Upper lobe of right lung (tissue), 1 donor: Measurements from ENCODE around the gene ABO. TPM values are rescaled to one million over a fixed set of nuclear protein-coding genes. Genes with fewer than 3 reads are reported as not detected.
"Not testable (repeated sequence)": the region's sequence is repeated elsewhere in the genome, so short reads cannot be mapped to it uniquely, and the experiment has no call there.

ENCODE experiments used
- ATAC-seq: fragments of 200-7000 bp; cut with Tn5 transposase; one replicate; pipeline ENCODE4 v1.9.1; 2020; ENCODE audit warnings: mild to moderate bottlenecking, moderate library complexity
- DNase-seq: peaks from one replicate; pipeline ENCODE4 v3.0.0-alpha.2; 2020
- H3K27ac ChIP-seq: fragments of 200-600 bp; one replicate; pipeline ENCODE4 v1.8.0; 2022
- H3K27me3 ChIP-seq: fragments of 200-600 bp; one replicate; pipeline ENCODE4 v1.8.0; 2022; ENCODE audit warnings: mild to moderate bottlenecking
- H3K36me3 ChIP-seq: fragments of 200-600 bp; one replicate; pipeline ENCODE4 v1.8.0; 2022
- H3K4me1 ChIP-seq: fragments of 200-600 bp; one replicate; pipeline ENCODE4 v1.8.0; 2022
- H3K4me3 ChIP-seq: fragments of 200-600 bp; one replicate; pipeline ENCODE4 v1.8.0; 2022; ENCODE audit warnings: mild to moderate bottlenecking
- H3K9me3 ChIP-seq: fragments of 200-600 bp; one replicate; pipeline ENCODE4 v1.8.0; 2022
- intact Hi-C: fragments of 100-400 bp; cut with DNase I; formaldehyde crosslinking; loops from one replicate; pipeline ENCODE4 v1.11.0; 2022
- total RNA-seq: library from RNA; stranded (reverse); fragmentation: NEBNext Ultra II Directional; extraction: Animal tissue kit (Norgen Biotek cat#: 25700); gene quantifications from one replicate; pipeline ENCODE4 v1.2.1, GENCODE V29; 2021
- TF ChIP-seq, protein P1 (sequence below): fragments of 200-600 bp; IDR thresholded peaks from one replicate; pipeline ENCODE4 v1.8.0; 2022; ENCODE audit warnings: antibody characterized with exemption
- donor health status: DM: no; HTN: yes; CAD: no; lungs with severe emphysema.

Gene ABO
- total RNA-seq, 1 donor from 2014 or later = 16.8 TPM

DNA sequence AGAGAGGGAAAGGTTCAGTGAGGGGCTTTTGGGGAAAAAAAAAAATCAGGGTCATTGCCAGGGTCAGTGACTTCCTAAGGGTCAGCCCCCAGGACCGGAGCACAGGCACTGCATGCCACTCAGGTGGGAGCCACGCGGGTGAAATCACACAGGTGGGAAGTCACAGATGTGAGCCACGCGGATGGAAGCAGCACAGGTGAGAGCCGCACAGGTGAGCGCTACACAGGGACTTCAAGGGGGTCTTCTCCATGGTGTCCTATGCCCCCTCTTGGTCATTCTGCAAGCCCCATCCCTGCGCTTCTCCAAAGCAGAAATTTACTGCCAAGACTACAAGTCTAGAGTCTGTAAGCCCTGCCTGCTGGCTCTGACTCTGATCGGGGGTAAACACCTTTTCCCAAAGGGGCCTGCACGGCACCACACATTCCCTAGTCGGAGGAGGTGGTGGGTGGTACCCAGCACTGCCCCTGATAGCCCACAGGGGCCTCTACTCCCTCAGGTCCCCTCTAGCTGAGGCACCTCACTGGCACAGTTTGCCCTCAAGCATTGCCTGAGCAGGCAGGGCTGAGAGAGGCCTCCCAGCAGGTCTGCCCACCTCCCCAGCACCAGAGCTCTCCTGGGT is 47.6 kb downstream of the ABO start:
- no peak for DNase-seq

DNA sequence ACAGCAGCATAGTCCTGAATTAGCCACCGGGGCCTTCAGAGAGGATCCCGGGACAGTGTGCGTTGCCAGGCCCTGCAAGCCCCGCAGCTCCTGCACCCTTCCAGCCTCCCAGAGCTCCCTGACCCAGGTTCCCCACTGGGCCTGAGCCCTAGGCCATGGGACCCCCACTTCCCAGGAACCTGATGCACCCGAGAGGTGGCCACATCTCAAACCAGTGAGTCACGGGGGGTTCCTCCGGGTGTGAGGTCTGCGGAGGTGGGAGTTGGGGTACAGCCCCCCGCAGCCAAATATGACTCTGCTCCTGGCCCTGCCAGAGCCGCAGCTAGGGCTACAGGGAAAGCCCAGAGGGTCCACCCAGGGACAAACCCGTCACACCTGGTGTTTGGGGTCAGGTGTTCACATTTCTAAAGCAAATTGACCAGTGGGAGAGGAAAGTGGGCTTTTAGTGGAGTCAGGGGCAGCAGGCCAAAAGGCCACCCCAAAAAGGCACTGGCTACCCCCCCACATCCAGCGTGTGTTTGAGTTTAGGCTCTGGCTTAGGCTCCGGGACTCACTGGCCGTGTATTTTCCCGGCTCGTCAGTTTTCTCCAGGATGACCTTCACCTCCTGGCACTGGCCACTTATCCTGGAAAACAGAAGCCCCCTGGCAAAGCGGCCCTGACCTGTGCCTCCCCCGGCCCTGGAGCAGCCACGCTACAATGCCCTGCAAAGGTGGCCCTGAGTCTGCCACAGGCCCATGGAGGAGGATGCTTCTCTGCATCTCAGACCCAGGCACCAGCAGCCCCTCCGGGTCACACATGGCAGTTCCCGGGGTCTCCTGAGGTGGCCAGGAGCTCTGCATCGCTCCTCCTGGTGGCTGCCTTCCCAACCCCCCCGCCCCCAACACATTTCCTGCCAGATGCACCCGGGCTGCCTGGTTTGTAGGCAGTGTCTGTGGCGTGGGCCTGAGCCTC is 48.5 kb downstream of the ABO start:
- Histone ChIP-seq H3K36me3 (no peaks in the 10 kb centered on the region), H3K9me3 (no peaks in the 10 kb centered on the region), H3K4me3 (no peak overlapping the region), H3K27me3 (peaks cover 9% of the 10 kb centered on the region), H3K27ac (no peak overlapping the region), H3K4me1 (no peaks in the 10 kb centered on the region)
- TF ChIP-seq, protein P1, sequence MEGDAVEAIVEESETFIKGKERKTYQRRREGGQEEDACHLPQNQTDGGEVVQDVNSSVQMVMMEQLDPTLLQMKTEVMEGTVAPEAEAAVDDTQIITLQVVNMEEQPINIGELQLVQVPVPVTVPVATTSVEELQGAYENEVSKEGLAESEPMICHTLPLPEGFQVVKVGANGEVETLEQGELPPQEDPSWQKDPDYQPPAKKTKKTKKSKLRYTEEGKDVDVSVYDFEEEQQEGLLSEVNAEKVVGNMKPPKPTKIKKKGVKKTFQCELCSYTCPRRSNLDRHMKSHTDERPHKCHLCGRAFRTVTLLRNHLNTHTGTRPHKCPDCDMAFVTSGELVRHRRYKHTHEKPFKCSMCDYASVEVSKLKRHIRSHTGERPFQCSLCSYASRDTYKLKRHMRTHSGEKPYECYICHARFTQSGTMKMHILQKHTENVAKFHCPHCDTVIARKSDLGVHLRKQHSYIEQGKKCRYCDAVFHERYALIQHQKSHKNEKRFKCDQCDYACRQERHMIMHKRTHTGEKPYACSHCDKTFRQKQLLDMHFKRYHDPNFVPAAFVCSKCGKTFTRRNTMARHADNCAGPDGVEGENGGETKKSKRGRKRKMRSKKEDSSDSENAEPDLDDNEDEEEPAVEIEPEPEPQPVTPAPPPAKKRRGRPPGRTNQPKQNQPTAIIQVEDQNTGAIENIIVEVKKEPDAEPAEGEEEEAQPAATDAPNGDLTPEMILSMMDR = no peak
- DNase-seq = no peak
- no peak for ATAC-seq
- intact Hi-C loops = no loop called here

More for the DNA sequence above, 47.6 kb downstream of the ABO start:
- TF ChIP-seq, protein P1 = no peak
- H3K27me3 ChIP-seq = peaks cover 9% of the 10 kb centered on the region
- no peak overlapping the region for H3K27ac ChIP-seq
- no peaks in the 10 kb centered on the region for H3K36me3 ChIP-seq
- H3K4me3 ChIP-seq = no peak overlapping the region
- ATAC-seq = no peak
- no peaks in the 10 kb centered on the region for H3K4me1 ChIP-seq
- no peaks in the 10 kb centered on the region for H3K9me3 ChIP-seq
- intact Hi-C loops = no loop called here

DNA sequence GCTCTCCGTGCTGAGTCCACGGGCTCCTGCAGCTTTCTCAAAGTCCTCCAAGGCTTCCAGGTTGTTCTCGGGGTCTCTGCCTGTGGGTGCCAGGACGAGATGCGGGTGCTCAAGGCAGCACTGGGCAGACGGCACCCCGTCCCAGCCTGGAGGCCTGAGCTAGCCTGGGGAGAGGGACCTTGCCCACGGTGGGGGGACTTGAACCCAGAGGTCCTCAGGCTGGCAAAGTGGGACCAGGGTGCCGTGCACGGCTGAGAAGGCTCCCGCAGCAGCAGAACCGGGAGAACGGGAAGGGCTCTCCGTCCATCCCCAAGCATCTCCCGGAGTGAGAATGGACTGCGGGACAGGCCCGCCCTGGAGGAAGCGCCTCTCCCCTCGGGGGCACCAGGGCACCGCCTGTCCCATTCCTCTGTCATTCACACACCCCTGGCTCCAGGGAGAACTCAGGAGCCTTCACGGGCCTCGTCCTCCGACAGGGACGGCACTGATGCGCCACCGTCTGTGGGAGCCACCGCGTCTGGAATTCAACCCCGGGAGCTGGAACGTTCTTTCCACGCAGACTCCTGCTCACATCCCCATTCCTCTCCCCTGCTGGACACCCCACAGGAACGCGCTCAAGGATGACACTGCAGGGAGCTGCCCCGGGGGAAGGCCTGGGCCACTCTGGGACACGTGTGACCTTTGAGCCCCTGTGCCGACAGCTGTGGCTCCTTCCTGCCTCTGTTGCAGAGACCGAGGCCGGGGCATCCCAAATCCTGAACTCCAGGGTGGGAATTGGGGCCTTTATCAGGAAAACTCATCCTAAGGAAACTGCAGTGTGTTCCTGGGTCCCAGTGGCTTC is 49.6 kb downstream of the ABO start:
- Histone ChIP-seq H3K27me3 (peaks cover 9% of the 10 kb centered on the region), H3K4me1 (no peaks in the 10 kb centered on the region), H3K36me3 (no peaks in the 10 kb centered on the region), H3K4me3 (no peak overlapping the region), H3K9me3 (no peaks in the 10 kb centered on the region), H3K27ac (no peak overlapping the region)
- intact Hi-C loops = no loop called here
- no peak for ATAC-seq
- TF ChIP-seq, protein P1 = no peak
- no peak for DNase-seq

DNA sequence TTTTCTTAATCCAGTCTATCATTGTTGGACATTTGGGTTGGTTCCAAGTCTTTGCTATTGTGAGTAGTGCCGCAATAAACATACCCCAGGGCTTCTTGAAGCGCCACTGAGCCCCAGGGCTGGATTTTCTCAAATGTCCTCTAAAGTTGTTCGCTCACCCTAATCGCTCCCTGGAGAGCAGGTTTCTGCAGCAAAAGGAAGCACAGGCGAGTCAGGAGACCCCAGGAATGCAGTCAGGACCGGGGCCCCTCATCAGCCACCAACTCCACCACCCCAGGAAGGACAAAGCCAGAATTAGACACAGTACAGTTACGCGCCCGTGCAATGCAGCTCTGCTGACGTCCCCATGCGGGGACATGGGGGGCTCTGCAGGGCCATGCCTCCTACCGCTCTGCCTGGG is 50.2 kb downstream of the ABO start:
- no peak for DNase-seq

DNA sequence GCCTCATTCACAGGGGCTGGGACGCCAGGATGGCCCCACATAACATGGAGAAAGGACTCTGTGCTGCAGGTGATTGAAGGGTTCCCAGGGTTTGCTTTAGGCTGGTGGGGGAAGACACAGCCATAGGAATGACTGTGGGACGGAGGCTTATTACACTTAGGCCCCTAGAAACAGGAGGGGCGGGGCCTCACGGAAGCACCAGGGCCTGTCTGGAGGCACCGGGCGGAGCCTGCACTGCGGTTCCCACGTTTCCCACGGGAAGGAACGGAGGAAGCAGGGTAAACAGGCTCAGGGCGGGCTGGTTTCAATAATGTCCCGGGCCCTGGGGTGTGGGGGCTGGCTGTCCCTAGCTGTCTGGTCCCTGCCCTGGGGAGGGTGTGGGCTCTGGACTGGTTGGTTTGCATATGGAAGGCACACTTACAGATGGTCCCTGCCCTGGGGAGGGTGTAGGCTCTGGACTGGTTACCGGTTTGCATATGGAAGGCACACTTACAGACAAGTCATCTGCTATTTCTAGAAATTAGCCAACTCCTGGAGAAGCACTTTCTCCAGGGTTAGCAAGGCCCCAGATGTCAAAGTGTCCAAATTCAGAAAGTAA is 51.7 kb downstream of the ABO start:
- H3K27me3 ChIP-seq, H3K9me3 ChIP-seq, intact Hi-C loops, H3K36me3 ChIP-seq, H3K4me1 ChIP-seq, H3K27ac ChIP-seq, H3K4me3 ChIP-seq: not testable (repeated sequence)
- DNase-seq (peak; percentile 52), ATAC-seq (peak; percentile 6)

More for the DNA sequence above, 50.2 kb downstream of the ABO start:
- TF ChIP-seq, protein P1 = no peak
- no peak overlapping the region for H3K4me3 ChIP-seq
- H3K36me3 ChIP-seq = no peaks in the 10 kb centered on the region
- H3K9me3 ChIP-seq = no peaks in the 10 kb centered on the region
- H3K27me3 ChIP-seq = peaks cover 9% of the 10 kb centered on the region
- no peak for ATAC-seq
- no peak overlapping the region for H3K27ac ChIP-seq
- no peaks in the 10 kb centered on the region for H3K4me1 ChIP-seq
- intact Hi-C loops = no loop called here

DNA sequence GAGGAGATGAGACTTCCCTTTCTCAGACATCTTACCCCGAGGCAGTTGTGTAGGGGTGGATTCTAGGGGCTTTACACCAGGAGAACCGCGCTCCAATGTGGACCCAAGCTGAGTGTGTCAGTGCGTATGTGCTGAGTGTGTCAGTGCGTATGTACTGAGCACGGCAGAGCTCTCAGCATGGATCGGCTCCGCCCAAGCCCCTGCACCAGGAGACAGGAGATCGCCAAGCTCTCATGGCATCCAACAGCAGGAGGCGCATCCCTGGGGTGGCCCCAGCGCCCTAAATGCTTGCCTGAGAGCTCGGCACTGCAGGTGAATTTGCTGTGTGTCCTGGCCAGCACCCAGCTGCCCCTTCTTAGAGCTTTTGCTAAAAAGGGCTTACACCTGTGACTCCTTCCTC is 53.0 kb downstream of the ABO start:
- H3K4me3 ChIP-seq, H3K4me1 ChIP-seq, intact Hi-C loops, ATAC-seq, H3K9me3 ChIP-seq, H3K27ac ChIP-seq, H3K36me3 ChIP-seq, H3K27me3 ChIP-seq: not testable (repeated sequence)
- peak; percentile 12 for DNase-seq
